Measurements from ENCODE around the gene LYPD3. TPM values are rescaled to one million over a fixed set of nuclear protein-coding genes. Genes with fewer than 3 reads are reported as not detected.

LYPD3 gene
- total RNA-seq, 1 experiment from 2014 or later: 1.8 TPM

- H3K4me3 Mint-ChIP-seq: no peak overlapping the region
Measured at GRCh38 chr19:43483281-43483680, 17.9 kb upstream of the LYPD3 start.

More at GRCh38 chr19:43483281-43483680, 17.9 kb upstream of the LYPD3 start:
- Histone ChIP-seq H2BK15ac (ENCODE audit: low read depth, low read length) (no peak overlapping the region), H4K20me1 (ENCODE audit: control insufficient read depth, insufficient read depth, insufficient read length) (no peaks in the 10 kb centered on the region), H2AK5ac (ENCODE audit: insufficient read length, low read length) (no peak overlapping the region), H3K4me2 (ENCODE audit: insufficient read depth, insufficient read length, low read length) (no peak overlapping the region), H3K4ac (ENCODE audit: low read depth, low read length) (no peak overlapping the region), H4K91ac (ENCODE audit: insufficient read length, low read depth, low read length) (no peak overlapping the region), H3K18ac (ENCODE audit: insufficient read length, low read depth, low read length) (no peak overlapping the region), H2BK5ac (ENCODE audit: insufficient read length, low read length) (no peak overlapping the region), H3K23me2 (ENCODE audit: insufficient read length, low read depth, low read length, poor library complexity, severe bottlenecking) (no peaks in the 10 kb centered on the region), H3K4me1 (ENCODE audit: insufficient read depth, low read length) (no peaks in the 10 kb centered on the region), H3K27me3 (ENCODE audit: insufficient read depth, low read length) (no peaks in the 10 kb centered on the region), H2AFZ (ENCODE audit: low read length) (no peak overlapping the region), H3K79me1 (ENCODE audit: insufficient read depth, low read depth, low read length, poor library complexity, severe bottlenecking) (no peaks in the 10 kb centered on the region), H3K14ac (ENCODE audit: insufficient read depth, low read length) (no peak overlapping the region), H2BK12ac (ENCODE audit: insufficient read length, low read depth, low read length) (no peak overlapping the region), H3K56ac (ENCODE audit: insufficient read length, low read depth, low read length) (no peak overlapping the region), H3K27ac (ENCODE audit: insufficient read length, low read depth, low read length) (no peak overlapping the region), H3T11ph (ENCODE audit: low read length) (no peak overlapping the region), H3K9me3 (ENCODE audit: control insufficient read depth, low read depth, low read length) (no peaks in the 10 kb centered on the region), H2BK120ac (ENCODE audit: low read depth, low read length, poor library complexity, severe bottlenecking) (no peak overlapping the region), H2BK20ac (ENCODE audit: low read depth, low read length, poor library complexity, severe bottlenecking) (no peak overlapping the region), H4K5ac (ENCODE audit: insufficient read length, low read depth, low read length) (no peak overlapping the region), H3K23ac (ENCODE audit: insufficient read length, low read depth, low read length) (no peak overlapping the region), H4K8ac (replicated peaks; ENCODE audit: insufficient read length, low read depth, low read length) (no peak overlapping the region), H3K9ac (ENCODE audit: extremely low read depth, insufficient read length, low read length) (no peak overlapping the region), H3K79me2 (ENCODE audit: insufficient read depth, low read length) (no peaks in the 10 kb centered on the region)
- DNase-seq: no peak
- Mint-ChIP-seq H3K27me3 (ENCODE audit: low read depth) (peaks cover 2% of the 10 kb centered on the region; the same call in 1 of the 2 replicates), H3K4me1 (no peaks in the 10 kb centered on the region), H3K9me3 (no peaks in the 10 kb centered on the region), H3K27ac (no peak overlapping the region), H3K36me3 (ENCODE audit: insufficient read depth in 1 of 3, low read depth in 3 of 3) (peaks cover 0 to 1% (median 0%) of the 10 kb centered on the region in 3 experiments; a peak in 1 of 7 replicates)
- no CpG with 5 or more reads among the region's 6 CpGs for whole genome bisulfite sequencing (ENCODE audit: extremely low coverage, insufficient read length, low lambda C conversion rate)
- TF ChIP-seq CTCF (conservative IDR thresholded peaks at IDR 0.05): no peak

All from H9 (cell line).